OCI-LY3 (cell line): ENCODE data around the gene COG6.

Experiments used
- EZH2phosphoT487 ChIP-seq: fragments of 200-600 bp; shearing (Covaris generic); IDR thresholded peaks from 2 replicates; pipeline ENCODE4 v1.6.1; 2018; ENCODE audit warnings: antibody characterized with exemption, mixed run types, low read depth
- TF ChIP-seq, protein P1 (sequence below): fragments of 200-600, 300-600 bp; sonication (generic); IDR thresholded peaks from 2 replicates; pipeline ENCODE4 v1.5.1; 2014; ENCODE audit warnings: antibody characterized with exemption, low read length, low read depth

DNA sequence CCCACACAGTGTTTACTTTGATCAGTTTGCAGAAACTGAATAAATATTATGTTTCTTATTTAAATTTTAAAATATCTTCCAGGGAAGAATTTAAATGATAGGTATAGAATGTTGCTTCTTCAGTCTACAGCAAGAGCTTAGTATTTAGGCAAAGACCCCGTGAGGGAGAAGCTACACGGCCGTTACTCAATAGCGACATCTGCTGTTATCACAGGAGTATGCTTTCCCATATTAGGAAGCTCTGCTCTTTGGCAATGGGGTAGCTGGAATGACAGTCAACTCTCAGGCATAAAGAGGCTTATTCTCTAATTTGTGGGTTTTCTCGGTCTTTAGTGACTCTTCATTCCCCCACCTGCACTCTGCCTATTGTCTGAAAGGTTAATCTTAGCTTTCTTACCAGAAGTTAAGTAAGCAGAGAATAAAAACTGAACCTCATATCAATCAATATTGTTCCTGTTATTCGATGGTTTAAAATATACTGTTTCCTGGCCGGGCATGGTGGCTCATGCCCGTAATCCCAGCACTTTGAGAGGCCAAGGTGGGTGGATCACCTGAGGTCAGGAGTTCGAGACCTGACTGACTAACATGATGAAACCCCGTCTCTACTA is 39.3 kb upstream of the COG6 start:
- TF ChIP-seq, protein P1, sequence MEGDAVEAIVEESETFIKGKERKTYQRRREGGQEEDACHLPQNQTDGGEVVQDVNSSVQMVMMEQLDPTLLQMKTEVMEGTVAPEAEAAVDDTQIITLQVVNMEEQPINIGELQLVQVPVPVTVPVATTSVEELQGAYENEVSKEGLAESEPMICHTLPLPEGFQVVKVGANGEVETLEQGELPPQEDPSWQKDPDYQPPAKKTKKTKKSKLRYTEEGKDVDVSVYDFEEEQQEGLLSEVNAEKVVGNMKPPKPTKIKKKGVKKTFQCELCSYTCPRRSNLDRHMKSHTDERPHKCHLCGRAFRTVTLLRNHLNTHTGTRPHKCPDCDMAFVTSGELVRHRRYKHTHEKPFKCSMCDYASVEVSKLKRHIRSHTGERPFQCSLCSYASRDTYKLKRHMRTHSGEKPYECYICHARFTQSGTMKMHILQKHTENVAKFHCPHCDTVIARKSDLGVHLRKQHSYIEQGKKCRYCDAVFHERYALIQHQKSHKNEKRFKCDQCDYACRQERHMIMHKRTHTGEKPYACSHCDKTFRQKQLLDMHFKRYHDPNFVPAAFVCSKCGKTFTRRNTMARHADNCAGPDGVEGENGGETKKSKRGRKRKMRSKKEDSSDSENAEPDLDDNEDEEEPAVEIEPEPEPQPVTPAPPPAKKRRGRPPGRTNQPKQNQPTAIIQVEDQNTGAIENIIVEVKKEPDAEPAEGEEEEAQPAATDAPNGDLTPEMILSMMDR, result peak; percentile 91
- no peak for TF ChIP-seq EZH2phosphoT487
